B cell (primary cell): Measurements from ENCODE around the gene UBL5. TPM values are rescaled to one million over a fixed set of nuclear protein-coding genes. Genes with fewer than 3 reads are reported as not detected.

Experiments
- ATAC-seq: fragments of 200-7000 bp; cut with Tn5 transposase; one replicate; pipeline ENCODE4 v1.10.0; 2021; ENCODE audit warnings: low read depth, mild to moderate bottlenecking, moderate number of reproducible peaks, moderate library complexity
- CTCF ChIA-PET: fragments of 350-600 bp; sonication (Branson Sonifier 250); formaldehyde crosslinking; loops from one replicate; lab custom pipeline; 2021; ENCODE audit warnings: antibody characterized with exemption, inconsistent platforms; lab: Charles Lee
- POLR2A ChIA-PET: fragments of 350-600 bp; sonication (Branson Sonifier 250); formaldehyde crosslinking; loops from one replicate; lab custom pipeline; 2021; ENCODE audit warnings: antibody characterized with exemption; lab: Charles Lee
- DNase-seq: peaks from one replicate; pipeline ENCODE4 v3.0.0; 2013
- H2AFZ ChIP-seq: 2 replicates; pipeline ENCODE4 v1.6.1; 2012; ENCODE audit warnings: mild to moderate bottlenecking, low read depth, low read length; ENCODE audit not compliant: insufficient read depth, poor library complexity, severe bottlenecking
- H3K27ac ChIP-seq, 2 donors: 1 replicate in 1 of 2; 2 replicates in 1 of 2; pipeline ENCODE4 v1.5.1; 2012 to 2013; ENCODE audit warnings: low read length in 2 of 2, mild to moderate bottlenecking in 2 of 2, moderate library complexity in 1 of 2
- H3K27me3 ChIP-seq, 4 experiments: fragments of 200-600 bp in 1 of 4; sonication (generic) in 1 of 4; replicated peaks in 1 of 4; 1 replicate in 2 of 4; 2 replicates in 2 of 4; pipeline versions ENCODE4 v1.6.1 to v1.7.0; 2013 to 2016; ENCODE audit warnings: low read length in 3 of 4, mild to moderate bottlenecking in 2 of 4, mixed read lengths in 1 of 4, moderate library complexity in 1 of 4; ENCODE audit not compliant: insufficient read depth in 4 of 4, control insufficient read depth in 3 of 4; ENCODE audit errors: control extremely low read depth in 1 of 4
- H3K36me3 ChIP-seq, 2 experiments: replicated peaks in 1 of 2; 1 replicate in 1 of 2; 2 replicates in 1 of 2; pipeline versions ENCODE4 v1.6.1 to v1.7.1; 2013; ENCODE audit warnings: low read length in 1 of 2; ENCODE audit not compliant: insufficient read depth in 2 of 2, control insufficient read depth in 1 of 2; ENCODE audit errors: control extremely low read depth in 1 of 2, extremely low read depth in 1 of 2
- H3K4me1 ChIP-seq, 2 donors: fragments of 200-600 bp in 1 of 2; sonication (generic) in 1 of 2; 1 replicate in 1 of 2; 2 replicates in 1 of 2; pipeline versions ENCODE4 v1.5.1 to v1.6.1; 2013 to 2017; ENCODE audit warnings: low read length in 2 of 2; ENCODE audit not compliant: control insufficient read depth in 2 of 2, insufficient read depth in 2 of 2
- H3K4me2 ChIP-seq: replicated peaks from 2 replicates; pipeline ENCODE3; 2012; ENCODE audit warnings: mild to moderate bottlenecking, low read depth, low read length; ENCODE audit not compliant: poor library complexity, severe bottlenecking
- H3K4me3 ChIP-seq, 5 experiments: fragments of 200-600 bp in 1 of 5; sonication (generic) in 1 of 5; 1 replicate in 3 of 5; 2 replicates in 2 of 5; pipeline versions ENCODE4 v1.5.1 to v1.7.0; 2011 to 2016; ENCODE audit warnings: low read length in 4 of 5, mild to moderate bottlenecking in 4 of 5, low read depth in 2 of 5, control low read depth in 1 of 5, moderate library complexity in 1 of 5; ENCODE audit not compliant: insufficient read depth in 1 of 5; ENCODE audit errors: control extremely low read depth in 1 of 5, extremely low read depth in 1 of 5
- H3K79me2 ChIP-seq: fragments of 200-600 bp; sonication (generic); one replicate; pipeline ENCODE4 v1.6.0; 2016; ENCODE audit warnings: low read length; ENCODE audit not compliant: control insufficient read depth, insufficient read depth
- H3K9ac ChIP-seq: fragments of 200-600 bp; sonication (generic); 2 replicates; pipeline ENCODE4 v1.6.1; 2017; ENCODE audit warnings: mild to moderate bottlenecking, low read length, moderate library complexity
- H3K9me3 ChIP-seq, 3 donors: one replicate each; pipeline versions ENCODE4 v1.6.1 to v1.7.1; 2013; ENCODE audit warnings: low read length in 2 of 3; ENCODE audit not compliant: control insufficient read depth in 2 of 3, insufficient read depth in 1 of 3; ENCODE audit errors: control extremely low read depth in 1 of 3
- H4K20me1 ChIP-seq: 2 replicates; pipeline ENCODE4 v1.6.0; 2012; ENCODE audit warnings: mild to moderate bottlenecking, low read length; ENCODE audit not compliant: insufficient read depth, control insufficient read depth, poor library complexity, severe bottlenecking
- H3K27ac Mint-ChIP-seq: one replicate; pipeline ENCODE4 v1.8.0; 2021; ENCODE audit warnings: mixed read lengths
- H3K27me3 Mint-ChIP-seq: one replicate; pipeline ENCODE4 v1.8.0; 2021; ENCODE audit warnings: mixed read lengths
- H3K4me1 Mint-ChIP-seq: one replicate; pipeline ENCODE4 v1.8.0; 2021; ENCODE audit warnings: mixed read lengths
- H3K4me3 Mint-ChIP-seq: one replicate; pipeline ENCODE4 v1.8.0; 2021; ENCODE audit warnings: mixed read lengths
- H3K9me3 Mint-ChIP-seq: one replicate; pipeline ENCODE4 v1.8.0; 2022; ENCODE audit warnings: mixed read lengths; ENCODE audit not compliant: insufficient read depth
- CTCF ChIP-seq: fragments of 200-600 bp; IDR thresholded peaks from one replicate; pipeline ENCODE4 v1.8.0; 2022; ENCODE audit warnings: antibody characterized with exemption, mild to moderate bottlenecking
- EZH2 ChIP-seq: IDR thresholded peaks from 2 replicates; pipeline ENCODE4 v1.6.1; 2012; ENCODE audit warnings: borderline replicate concordance, low read depth, mild to moderate bottlenecking, moderate library complexity, low read length; ENCODE audit not compliant: insufficient read depth, poor library complexity, severe bottlenecking
- WGBS: methylation state at CpG from one replicate; pipeline ENCODE4 v1.1.5; 2013; ENCODE audit warnings: missing lambda C conversion rate; ENCODE audit not compliant: insufficient coverage; 5-methylcytosine and 5-hydroxymethylcytosine counted together
- intact Hi-C: fragments of 100-400 bp; cut with micrococcal nuclease; formaldehyde crosslinking; loops from one replicate; pipeline ENCODE4 v1.10.0; 2022
- polyA plus RNA-seq: library from polyadenylated mRNA; depleted of rRNA; stranded (reverse); fragments of >200 nt; gene quantifications from 2 replicates; pipeline ENCODE4 v1.2.3, GENCODE V29; 2012
- total RNA-seq, 2 donors: library from RNA; stranded (reverse); fragments of 120-200 nt in 1 of 2; gene quantifications; 1 replicate in 1 of 2; 2 replicates in 1 of 2; pipeline versions ENCODE4 v1.2.3 to v1.2.4, GENCODE V29; 2013 to 2022

Gene UBL5
- total and polyA plus RNA-seq, 2 donors (not counting 1 experiment from before 2014, with no cell fraction given): 183 to 315 TPM

DNA sequence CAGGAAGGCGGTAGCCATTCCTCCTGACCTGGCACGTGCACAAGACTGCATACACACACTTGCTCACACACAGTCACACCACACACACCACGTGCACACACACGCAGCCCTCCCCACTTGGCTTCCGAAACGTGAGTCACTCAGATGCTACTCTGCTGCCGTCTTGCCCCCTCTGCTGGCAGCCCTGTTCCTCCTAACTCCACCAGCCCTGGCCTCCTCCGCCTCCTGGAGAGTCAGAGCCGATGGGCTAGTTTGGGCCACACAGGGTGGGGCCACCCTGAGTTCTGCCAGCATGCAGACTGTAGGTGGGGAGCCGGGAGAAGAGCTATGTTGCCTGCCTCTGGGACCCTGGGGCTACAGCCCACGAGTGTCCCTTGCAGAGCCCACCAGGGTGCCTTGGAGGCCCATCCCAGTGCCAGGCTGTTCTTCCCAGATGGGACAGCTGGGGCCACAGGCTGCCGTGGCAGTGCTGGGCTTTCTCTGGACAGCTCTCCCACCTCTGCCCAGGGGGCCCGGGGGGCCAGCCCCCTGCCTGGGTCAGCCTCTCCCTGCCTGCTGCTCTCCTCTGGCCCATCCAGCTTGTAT, 19.5 kb downstream of the UBL5 start:
- no peak for ATAC-seq

More for the DNA sequence above, 19.5 kb downstream of the UBL5 start:
- no peak for TF ChIP-seq EZH2
- TF ChIP-seq CTCF: no peak
- Histone ChIP-seq H3K4me1 (no peaks in the 10 kb centered on the region), H3K4me2 (no peak overlapping the region), H3K9me3 (peaks cover 0 to 18% (median 0%) of the 10 kb centered on the region in 3 donors), H3K4me3 (no peak overlapping the region), H4K20me1 (peaks cover 72% of the 10 kb centered on the region), H2AFZ (no peak overlapping the region), H3K36me3 (peaks cover 1 to 50% of the 10 kb centered on the region in 2 experiments), H3K9ac (no peak overlapping the region), H3K79me2 (peaks cover 18% of the 10 kb centered on the region), H3K27ac (no peak overlapping the region), H3K27me3 (no peaks in the 10 kb centered on the region)
- ChIA-PET CTCF (interaction anchor here (1.1 kb wide), 1 partner anchor 8 kb away, joined by 3 read pairs; no protein-coding TSS in a partner anchor), POLR2A (no interaction called here)
- intact Hi-C loops: no loop called here
- H3K4me1 Mint-ChIP-seq: no peaks in the 10 kb centered on the region
- WGBS: 90% methylated on average over 12 of the region's 13 CpGs
- H3K27ac Mint-ChIP-seq: no peak overlapping the region
- no peaks in the 10 kb centered on the region for H3K27me3 Mint-ChIP-seq
- no peak for DNase-seq
- no peak overlapping the region for H3K4me3 Mint-ChIP-seq
- no peaks in the 10 kb centered on the region for H3K9me3 Mint-ChIP-seq
